ENCODE results near the gene RASAL2.

DNA sequence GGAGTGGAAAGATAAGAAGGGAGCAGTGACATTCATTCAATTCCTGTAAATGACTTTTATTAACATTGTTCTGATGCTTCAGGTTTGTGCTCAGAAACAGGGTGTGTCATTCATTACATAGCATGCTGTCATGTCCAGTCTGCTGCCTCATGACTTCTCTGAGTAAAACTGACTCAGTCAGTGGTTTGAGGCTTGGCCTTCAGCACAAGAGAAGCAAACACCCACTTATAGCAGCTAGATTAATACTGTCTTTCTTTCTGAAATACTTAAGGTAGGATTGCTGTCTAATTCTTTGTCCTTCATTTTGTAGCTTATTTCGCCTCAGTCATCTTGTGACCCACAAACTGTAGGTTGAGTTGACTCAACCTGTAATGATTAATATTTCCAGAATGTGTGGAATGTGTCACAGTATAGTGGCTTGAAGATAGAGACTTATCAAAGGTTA lies 32.9 kb downstream of the RASAL2 start:
- TF ChIP-seq, protein P1, sequence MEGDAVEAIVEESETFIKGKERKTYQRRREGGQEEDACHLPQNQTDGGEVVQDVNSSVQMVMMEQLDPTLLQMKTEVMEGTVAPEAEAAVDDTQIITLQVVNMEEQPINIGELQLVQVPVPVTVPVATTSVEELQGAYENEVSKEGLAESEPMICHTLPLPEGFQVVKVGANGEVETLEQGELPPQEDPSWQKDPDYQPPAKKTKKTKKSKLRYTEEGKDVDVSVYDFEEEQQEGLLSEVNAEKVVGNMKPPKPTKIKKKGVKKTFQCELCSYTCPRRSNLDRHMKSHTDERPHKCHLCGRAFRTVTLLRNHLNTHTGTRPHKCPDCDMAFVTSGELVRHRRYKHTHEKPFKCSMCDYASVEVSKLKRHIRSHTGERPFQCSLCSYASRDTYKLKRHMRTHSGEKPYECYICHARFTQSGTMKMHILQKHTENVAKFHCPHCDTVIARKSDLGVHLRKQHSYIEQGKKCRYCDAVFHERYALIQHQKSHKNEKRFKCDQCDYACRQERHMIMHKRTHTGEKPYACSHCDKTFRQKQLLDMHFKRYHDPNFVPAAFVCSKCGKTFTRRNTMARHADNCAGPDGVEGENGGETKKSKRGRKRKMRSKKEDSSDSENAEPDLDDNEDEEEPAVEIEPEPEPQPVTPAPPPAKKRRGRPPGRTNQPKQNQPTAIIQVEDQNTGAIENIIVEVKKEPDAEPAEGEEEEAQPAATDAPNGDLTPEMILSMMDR (IDR thresholded peaks at IDR 0.05): no peak
- TF ChIP-seq EZH2 (IDR thresholded peaks at IDR 0.05): no peak
- no peak for TF ChIP-seq EZH2phosphoT487 (IDR thresholded peaks at IDR 0.05)

Data from neural progenitor cell (in vitro differentiated cells).